Thyroid gland (tissue), 4 donors: ENCODE results near the gene NOPCHAP1. TPM values are rescaled to one million over a fixed set of nuclear protein-coding genes. Genes with fewer than 3 reads are reported as not detected.

ENCODE experiments used
- DNase-seq, 2 donors: peaks; one replicate each; pipeline ENCODE4 v3.0.0-alpha.2; 2019
- H3K27ac ChIP-seq, 3 donors: fragments of 200-600 bp; sonication (generic); 1 replicate in 2 of 3; 2 replicates in 1 of 3; pipeline ENCODE4 v1.5.1; 2016 to 2019; ENCODE audit warnings: mild to moderate bottlenecking in 1 of 3, moderate library complexity in 1 of 3
- H3K27me3 ChIP-seq: fragments of 200-600 bp; sonication (generic); one replicate; pipeline ENCODE4 v1.5.1; 2019
- H3K36me3 ChIP-seq, 2 donors: fragments of 200-600 bp; sonication (generic); one replicate each; pipeline ENCODE4 v1.5.1; 2016 to 2019
- H3K4me1 ChIP-seq, 2 donors: fragments of 200-600 bp; sonication (generic); one replicate each; pipeline ENCODE4 v1.5.1; 2017 to 2019
- H3K4me3 ChIP-seq, 3 donors: fragments of 200-600 bp; sonication (generic); replicated peaks in 1 of 3; 1 replicate in 2 of 3; 2 replicates in 1 of 3; pipeline ENCODE4 v1.5.1; 2016; ENCODE audit warnings: mild to moderate bottlenecking in 1 of 3
- H3K9me3 ChIP-seq: fragments of 200-600 bp; sonication (generic); one replicate; pipeline ENCODE4 v1.5.1; 2017
- POLR2A ChIP-seq, 2 donors: fragments of 450-650 bp; IDR thresholded peaks; one replicate each; pipeline ENCODE4 v1.6.1; 2017; ENCODE audit warnings: antibody characterized with exemption in 2 of 2, mild to moderate bottlenecking in 2 of 2, moderate library complexity in 1 of 2
- WGBS, 2 donors: methylation state at CpG; one replicate each; pipeline ENCODE4 v1.1.5; 2017; 5-methylcytosine and 5-hydroxymethylcytosine counted together
- intact Hi-C: fragments of 100-400 bp; cut with DNase I; formaldehyde crosslinking; loops from one replicate; pipeline ENCODE4 v1.15.1; 2023
- total RNA-seq, 4 donors: library from RNA; depleted of rRNA; stranded (reverse); fragments of >200 nt; gene quantifications; one replicate each; pipeline ENCODE4 v1.2.3, GENCODE V29; 2016
- TF ChIP-seq, protein P1 (sequence below), 6 experiments: fragments of 200-600 bp in 3 of 6; fragments of 450-650 bp in 3 of 6; sonication (generic) in 3 of 6; IDR thresholded peaks; one replicate each; pipeline ENCODE4 v1.5.1; 2016 to 2019; ENCODE audit warnings: antibody characterized with exemption in 6 of 6, mild to moderate bottlenecking in 2 of 6, inconsistent platforms in 1 of 6, moderate library complexity in 1 of 6

NOPCHAP1 gene
- total RNA-seq, 4 donors from 2014 or later: 6.2 to 13.9 (median 10.6) TPM

GRCh38 chr12:104964167-104964855, 21.8 kb upstream of the NOPCHAP1 start:
- no peak for DNase-seq
- no peaks in the 10 kb centered on the region for H3K9me3 ChIP-seq
- intact Hi-C loops: no loop called here
- no peaks in the 10 kb centered on the region for H3K36me3 ChIP-seq
- 64 to 66% methylated on average over 8 of the region's 8 CpGs for WGBS, 2 donors
- H3K4me3 ChIP-seq: no peak overlapping the region
- H3K4me1 ChIP-seq: peaks cover 7 to 11% of the 10 kb centered on the region in 2 donors
- TF ChIP-seq POLR2A (IDR thresholded peaks at IDR 0.05): no peak
- TF ChIP-seq, protein P1, sequence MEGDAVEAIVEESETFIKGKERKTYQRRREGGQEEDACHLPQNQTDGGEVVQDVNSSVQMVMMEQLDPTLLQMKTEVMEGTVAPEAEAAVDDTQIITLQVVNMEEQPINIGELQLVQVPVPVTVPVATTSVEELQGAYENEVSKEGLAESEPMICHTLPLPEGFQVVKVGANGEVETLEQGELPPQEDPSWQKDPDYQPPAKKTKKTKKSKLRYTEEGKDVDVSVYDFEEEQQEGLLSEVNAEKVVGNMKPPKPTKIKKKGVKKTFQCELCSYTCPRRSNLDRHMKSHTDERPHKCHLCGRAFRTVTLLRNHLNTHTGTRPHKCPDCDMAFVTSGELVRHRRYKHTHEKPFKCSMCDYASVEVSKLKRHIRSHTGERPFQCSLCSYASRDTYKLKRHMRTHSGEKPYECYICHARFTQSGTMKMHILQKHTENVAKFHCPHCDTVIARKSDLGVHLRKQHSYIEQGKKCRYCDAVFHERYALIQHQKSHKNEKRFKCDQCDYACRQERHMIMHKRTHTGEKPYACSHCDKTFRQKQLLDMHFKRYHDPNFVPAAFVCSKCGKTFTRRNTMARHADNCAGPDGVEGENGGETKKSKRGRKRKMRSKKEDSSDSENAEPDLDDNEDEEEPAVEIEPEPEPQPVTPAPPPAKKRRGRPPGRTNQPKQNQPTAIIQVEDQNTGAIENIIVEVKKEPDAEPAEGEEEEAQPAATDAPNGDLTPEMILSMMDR (IDR thresholded peaks at IDR 0.05): no peak
- no peak overlapping the region for H3K27ac ChIP-seq
- H3K27me3 ChIP-seq: no peaks in the 10 kb centered on the region

- Histone ChIP-seq H3K27me3 (no peaks in the 10 kb centered on the region), H3K4me3 (no peak overlapping the region), H3K9me3 (no peaks in the 10 kb centered on the region), H3K4me1 (peaks cover 2 to 6% of the 10 kb centered on the region in 2 donors), H3K36me3 (no peaks in the 10 kb centered on the region), H3K27ac (no peak overlapping the region)
- 57 to 85% methylated on average over 2 of the region's 2 CpGs for WGBS, 2 donors
- intact Hi-C loops: no loop called here
- no peak for DNase-seq
- TF ChIP-seq, protein P1 (IDR thresholded peaks at IDR 0.05): no peak
- TF ChIP-seq POLR2A (IDR thresholded peaks at IDR 0.05): no peak
Measured at GRCh38 chr12:104964856-104965205, 21.3 kb upstream of the NOPCHAP1 start.

GRCh38 chr12:104966677-104967076, 19.4 kb upstream of the NOPCHAP1 start:
- Histone ChIP-seq H3K27me3 (no peaks in the 10 kb centered on the region), H3K9me3 (no peaks in the 10 kb centered on the region), H3K27ac (no peak overlapping the region), H3K4me3 (no peak overlapping the region), H3K4me1 (no peaks in the 10 kb centered on the region), H3K36me3 (no peaks in the 10 kb centered on the region)
- DNase-seq: no peak
- 93 to 94% methylated on average over 4 of the region's 4 CpGs for WGBS, 2 donors
- TF ChIP-seq, protein P1 (IDR thresholded peaks at IDR 0.05): no peak
- TF ChIP-seq POLR2A (IDR thresholded peaks at IDR 0.05): no peak
- intact Hi-C loops: no loop called here

DNA sequence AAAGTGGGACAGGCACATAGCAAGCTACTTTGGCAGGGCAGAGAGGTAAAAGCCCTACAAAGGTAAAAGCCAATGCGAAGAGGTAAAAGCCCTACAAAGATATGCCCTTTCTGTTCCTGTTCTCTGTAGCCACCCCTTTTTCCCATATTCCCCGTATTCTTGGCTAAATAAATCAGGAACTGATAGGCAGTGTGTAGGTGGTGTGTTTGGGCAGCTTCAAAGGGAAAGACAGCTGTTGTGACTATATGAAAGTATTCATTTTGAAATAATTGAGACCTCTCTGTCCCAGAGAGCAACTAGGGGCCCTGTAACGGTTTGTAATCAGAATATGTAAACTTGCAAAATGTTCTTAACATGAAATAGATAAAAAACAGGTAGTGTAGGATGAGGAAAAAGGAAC, 16.8 kb upstream of the NOPCHAP1 start:
- WGBS, 2 donors: 71 to 86% methylated on average over 3 of the region's 3 CpGs
- Histone ChIP-seq H3K4me1 (no peaks in the 10 kb centered on the region), H3K4me3 (no peak overlapping the region), H3K27ac (no peak overlapping the region), H3K36me3 (no peaks in the 10 kb centered on the region), H3K9me3 (no peaks in the 10 kb centered on the region), H3K27me3 (no peaks in the 10 kb centered on the region)
- DNase-seq: no peak
- TF ChIP-seq, protein P1 (IDR thresholded peaks at IDR 0.05): no peak
- TF ChIP-seq POLR2A (IDR thresholded peaks at IDR 0.05): no peak
- intact Hi-C loops: no loop called here

DNA sequence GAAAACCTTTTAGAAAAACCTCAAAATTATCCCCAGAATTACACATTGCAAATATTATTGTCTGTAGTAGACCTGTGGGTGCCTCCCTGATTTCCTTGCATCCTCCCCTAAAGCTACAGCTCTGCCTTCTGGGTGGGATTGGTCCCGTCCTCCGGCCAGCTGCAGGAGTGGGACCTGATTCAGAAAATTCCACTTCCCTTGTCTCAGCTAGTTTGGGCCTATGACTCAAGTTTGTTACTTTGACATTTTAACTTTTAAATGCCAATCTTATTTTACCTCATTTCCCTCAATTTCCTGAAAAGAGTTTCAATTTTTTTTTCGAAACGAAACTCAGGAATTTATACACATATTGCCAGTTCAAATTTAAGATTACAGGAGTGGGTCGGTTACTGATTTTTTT, 14.8 kb upstream of the NOPCHAP1 start:
- WGBS, 2 donors: 86 to 90% methylated on average over 5 of the region's 5 CpGs
- H3K27ac ChIP-seq: no peak overlapping the region
- no peaks in the 10 kb centered on the region for H3K27me3 ChIP-seq
- H3K9me3 ChIP-seq: no peaks in the 10 kb centered on the region
- intact Hi-C loops: no loop called here
- H3K36me3 ChIP-seq: no peaks in the 10 kb centered on the region
- H3K4me1 ChIP-seq: no peaks in the 10 kb centered on the region
- H3K4me3 ChIP-seq: no peak overlapping the region
- DNase-seq: no peak
- TF ChIP-seq, protein P1 (IDR thresholded peaks at IDR 0.05): no peak
- TF ChIP-seq POLR2A (IDR thresholded peaks at IDR 0.05): no peak
